Mucosa of gallbladder (tissue), 1 donor: ENCODE results near the gene PGAP1. TPM values are rescaled to one million over a fixed set of nuclear protein-coding genes. Genes with fewer than 3 reads are reported as not detected.

Experiments
- DNase-seq: peaks from one replicate; pipeline ENCODE4 v3.0.0-alpha.2; 2020; ENCODE audit warnings: low spot score
- total RNA-seq: library from RNA; stranded (reverse); gene quantifications from one replicate; pipeline ENCODE4 v1.2.1, GENCODE V29; 2021
- donor health status: DM: no; HTN: no; CAD: no.

PGAP1 gene, protein sequence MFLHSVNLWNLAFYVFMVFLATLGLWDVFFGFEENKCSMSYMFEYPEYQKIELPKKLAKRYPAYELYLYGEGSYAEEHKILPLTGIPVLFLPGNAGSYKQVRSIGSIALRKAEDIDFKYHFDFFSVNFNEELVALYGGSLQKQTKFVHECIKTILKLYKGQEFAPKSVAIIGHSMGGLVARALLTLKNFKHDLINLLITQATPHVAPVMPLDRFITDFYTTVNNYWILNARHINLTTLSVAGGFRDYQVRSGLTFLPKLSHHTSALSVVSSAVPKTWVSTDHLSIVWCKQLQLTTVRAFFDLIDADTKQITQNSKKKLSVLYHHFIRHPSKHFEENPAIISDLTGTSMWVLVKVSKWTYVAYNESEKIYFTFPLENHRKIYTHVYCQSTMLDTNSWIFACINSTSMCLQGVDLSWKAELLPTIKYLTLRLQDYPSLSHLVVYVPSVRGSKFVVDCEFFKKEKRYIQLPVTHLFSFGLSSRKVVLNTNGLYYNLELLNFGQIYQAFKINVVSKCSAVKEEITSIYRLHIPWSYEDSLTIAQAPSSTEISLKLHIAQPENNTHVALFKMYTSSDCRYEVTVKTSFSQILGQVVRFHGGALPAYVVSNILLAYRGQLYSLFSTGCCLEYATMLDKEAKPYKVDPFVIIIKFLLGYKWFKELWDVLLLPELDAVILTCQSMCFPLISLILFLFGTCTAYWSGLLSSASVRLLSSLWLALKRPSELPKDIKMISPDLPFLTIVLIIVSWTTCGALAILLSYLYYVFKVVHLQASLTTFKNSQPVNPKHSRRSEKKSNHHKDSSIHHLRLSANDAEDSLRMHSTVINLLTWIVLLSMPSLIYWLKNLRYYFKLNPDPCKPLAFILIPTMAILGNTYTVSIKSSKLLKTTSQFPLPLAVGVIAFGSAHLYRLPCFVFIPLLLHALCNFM
- 6.8 TPM for total RNA-seq

GRCh38 chr2:196926562-196927375 is at the start of gene PGAP1:
Gene PGAP1, minus strand, starts transcription at chr2:196926707. Its CDS starts 91 bp downstream, at chr2:196926616.
- DNase-seq = peak; percentile 88

- DNase-seq = no peak
These were observed 48.5 kb upstream of the PGAP1 start for GRCh38 chr2:196974970-196975369.

DNA sequence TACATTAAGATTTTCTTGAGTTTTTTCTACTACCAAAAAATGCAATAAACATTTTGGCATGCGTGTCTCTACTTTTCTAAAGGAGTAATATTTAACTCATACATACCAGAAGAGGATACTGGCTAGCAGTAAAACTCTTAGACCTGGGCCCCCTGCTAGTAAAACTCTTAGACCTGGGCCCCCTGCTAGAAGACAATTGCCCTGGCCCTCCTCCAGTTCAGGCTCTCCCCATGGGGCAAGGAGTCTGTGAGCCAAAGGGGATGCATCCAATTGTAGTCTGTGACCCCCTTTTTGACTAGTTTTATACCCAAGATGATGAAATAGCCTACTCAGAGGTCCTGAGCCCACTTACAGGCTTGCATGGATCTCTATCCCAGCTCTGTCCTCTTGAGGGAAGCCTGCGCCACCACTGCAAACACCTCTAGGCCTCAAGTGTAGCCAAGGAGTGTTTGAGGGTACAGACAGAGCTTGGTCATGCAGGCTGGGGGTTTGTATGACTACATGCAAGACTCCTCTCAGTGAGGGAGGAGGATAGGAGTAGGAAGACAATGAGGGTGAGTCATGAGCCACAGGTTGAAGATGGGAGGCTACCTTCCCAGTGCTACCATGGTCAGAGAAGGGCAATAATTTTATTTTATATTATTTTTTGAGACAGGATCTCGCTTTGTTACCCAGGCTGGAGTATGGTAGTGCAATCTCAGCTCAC is 45.2 kb upstream of the PGAP1 start:
- no peak for DNase-seq

- DNase-seq = no peak
These were observed 43.6 kb upstream of the PGAP1 start for GRCh38 chr2:196970099-196970498.

- DNase-seq = no peak
These were observed 42.0 kb upstream of the PGAP1 start for GRCh38 chr2:196968516-196968915.

- DNase-seq = no peak
These were observed 41.3 kb upstream of the PGAP1 start for GRCh38 chr2:196967775-196968174.

DNA sequence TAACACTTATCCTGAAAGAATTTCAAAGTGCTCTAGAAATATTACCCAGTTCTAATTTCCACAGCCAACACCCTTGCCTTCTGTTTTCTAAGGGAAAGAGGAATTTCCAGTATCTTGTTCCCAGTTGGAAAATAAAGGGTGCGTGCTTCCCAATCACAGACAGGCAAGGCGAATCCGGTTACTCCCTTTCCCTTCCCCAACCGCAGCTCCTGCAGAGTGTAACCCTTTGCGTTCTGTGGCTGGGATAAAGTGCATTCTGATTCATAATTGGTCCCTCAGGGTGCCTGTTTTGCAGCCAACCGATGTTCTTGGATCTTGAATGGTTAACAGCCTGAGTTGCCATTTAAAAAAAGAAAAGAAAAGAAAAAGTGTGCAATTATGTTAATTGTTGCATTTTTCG is 40.6 kb upstream of the PGAP1 start:
- DNase-seq = no peak

DNA sequence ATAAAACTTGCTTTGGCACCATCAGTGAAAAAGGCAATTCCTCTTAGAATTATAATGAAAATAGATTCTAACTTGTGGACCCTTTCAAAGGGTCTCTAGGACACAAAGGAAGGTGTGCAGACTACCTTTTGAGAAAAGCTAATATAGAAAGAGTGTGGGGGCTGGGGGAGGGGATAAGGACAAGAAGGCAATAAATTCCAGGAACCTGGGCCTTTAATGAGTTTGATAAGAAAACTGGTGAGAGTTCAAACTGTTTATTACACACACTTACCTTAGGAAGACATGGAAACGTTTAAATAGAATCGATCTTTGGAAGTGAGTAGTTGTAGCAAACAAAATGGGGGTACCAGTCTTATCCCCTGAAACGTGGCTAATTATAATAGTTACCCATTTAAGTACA is 39.6 kb upstream of the PGAP1 start:
- no peak for DNase-seq

- DNase-seq = no peak
These were observed 39.1 kb upstream of the PGAP1 start for GRCh38 chr2:196965651-196966050.

- DNase-seq = no peak
These were observed 37.5 kb upstream of the PGAP1 start for GRCh38 chr2:196963961-196964360.

DNA sequence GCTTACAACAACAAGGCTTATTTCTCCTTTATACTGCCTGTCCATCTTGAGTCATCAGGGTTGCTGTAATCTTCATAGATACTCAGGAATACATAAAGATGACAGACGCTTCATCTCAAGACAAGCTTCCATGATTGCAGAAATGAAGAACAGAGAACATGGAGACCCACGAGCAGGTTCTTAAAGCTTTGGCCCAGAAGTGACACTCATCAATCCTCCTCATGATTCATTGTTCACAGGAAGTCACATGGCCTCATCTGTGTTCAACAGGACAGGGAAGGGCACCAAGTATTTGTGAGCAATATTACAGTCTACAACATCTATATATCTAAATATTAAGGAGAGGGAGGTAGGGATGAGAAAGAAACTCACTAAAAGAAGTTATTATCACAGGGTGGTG is 36.5 kb upstream of the PGAP1 start:
- no peak for DNase-seq

DNA sequence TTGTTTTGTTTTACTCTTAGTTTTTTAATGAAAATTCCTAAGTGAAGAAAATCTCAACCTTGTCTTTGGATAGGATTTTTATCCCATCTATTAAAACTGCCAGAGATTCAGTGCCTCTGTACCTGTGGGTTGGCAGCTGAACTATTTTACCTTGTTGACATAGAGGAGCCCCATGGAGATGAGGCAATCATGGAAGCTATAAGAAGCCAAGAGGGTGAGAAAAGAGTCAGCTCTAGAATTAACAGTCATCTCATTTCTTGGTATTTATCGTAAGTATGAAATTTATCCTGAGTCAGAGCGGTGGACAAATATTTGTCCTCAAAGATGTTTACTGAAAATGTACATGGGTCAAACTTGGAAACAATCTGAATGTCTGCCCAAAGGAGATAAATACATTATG is 35.8 kb upstream of the PGAP1 start:
- DNase-seq = no peak

DNA sequence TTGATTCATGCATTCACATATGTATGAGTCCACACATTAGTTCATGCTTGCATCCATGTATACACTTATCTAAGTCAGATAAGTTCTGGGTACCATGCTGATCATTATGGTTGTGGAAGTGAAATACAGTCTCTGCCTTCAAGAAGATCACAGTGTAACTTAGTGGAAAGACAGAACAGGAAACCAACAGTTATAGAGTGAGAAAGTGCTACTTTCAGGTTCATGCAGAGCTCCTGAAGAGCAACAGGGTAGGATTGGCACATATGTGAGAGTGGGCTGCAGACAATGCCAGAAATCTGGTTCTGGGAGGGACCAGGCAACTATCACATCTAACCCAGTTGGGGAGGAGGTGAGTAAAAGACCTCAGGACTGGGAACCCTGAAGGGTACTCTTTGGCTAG is 35.4 kb upstream of the PGAP1 start:
- no peak for DNase-seq

GRCh38 chr2:196959734-196960338 is 33.3 kb upstream of the PGAP1 start:
- DNase-seq = no peak

DNA sequence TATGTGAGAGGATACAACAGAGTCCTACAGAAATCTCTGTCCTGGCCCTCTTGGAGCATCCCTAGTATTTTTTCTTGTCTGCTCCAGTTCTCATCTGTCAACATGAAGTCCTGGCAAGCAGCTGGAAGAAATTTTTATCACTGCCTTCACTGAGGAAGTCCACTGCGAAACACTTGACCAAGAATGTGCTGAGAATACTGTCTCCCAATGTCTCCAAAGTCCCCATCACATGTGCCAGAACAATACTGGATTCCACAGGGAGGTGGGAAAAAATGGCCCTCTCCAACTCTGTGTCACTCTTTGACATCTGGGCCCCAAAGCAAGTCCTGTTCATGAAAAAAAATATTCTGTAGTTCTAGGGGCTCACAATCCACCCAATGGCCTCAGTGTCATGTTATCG is 32.8 kb upstream of the PGAP1 start:
- DNase-seq = no peak

DNA sequence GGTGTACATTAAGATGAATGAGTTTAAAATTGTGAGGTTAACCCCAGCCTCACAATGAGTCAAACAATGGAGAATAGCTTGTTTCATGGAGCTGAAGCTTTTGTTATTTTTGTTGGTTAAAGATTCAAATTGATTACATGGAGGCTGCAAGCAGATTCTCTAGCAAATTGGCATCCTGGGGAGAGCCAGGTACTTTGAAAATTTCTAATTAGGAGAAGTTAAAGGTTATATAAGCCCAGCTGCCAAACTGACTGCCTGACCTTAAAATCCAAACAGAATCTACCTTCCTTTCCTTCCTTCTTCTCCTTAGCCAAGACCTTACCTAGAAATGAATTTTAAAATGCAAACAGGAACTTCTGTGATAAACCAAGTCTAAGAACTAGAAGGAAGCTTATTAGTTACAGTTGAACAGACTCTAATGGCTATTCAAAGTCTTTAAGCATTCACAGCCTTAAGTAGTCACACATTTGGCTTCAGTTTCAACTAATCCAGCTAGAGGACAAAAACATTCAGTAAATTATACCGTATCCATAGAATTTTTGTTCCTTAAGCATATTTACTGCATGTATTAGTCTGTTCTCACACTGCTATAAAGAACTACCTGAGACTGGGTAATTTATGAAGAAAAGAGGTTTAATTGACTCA is 31.5 kb upstream of the PGAP1 start:
- no peak for DNase-seq

GRCh38 chr2:196957442-196957841 is 30.9 kb upstream of the PGAP1 start:
- no peak for DNase-seq

DNA sequence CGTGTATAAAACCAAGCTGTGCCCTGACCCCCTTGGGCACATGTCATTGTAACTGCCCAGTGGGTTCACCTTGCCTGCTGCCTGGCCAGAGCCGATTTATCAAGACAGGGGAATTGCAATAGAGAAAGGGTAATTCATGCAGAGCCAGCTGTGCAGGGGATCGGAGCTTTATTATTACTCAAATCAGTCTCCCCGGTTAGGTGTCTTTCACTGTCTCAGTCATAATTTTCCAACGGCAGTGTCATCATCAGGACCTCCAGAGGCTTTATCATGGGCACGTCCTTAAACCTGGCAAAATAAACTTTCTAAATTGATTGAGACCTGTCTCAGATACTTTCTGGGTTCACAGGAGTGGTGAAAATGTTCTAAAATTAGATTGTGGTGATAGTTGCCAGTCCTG is 29.6 kb upstream of the PGAP1 start:
- no peak for DNase-seq

DNA sequence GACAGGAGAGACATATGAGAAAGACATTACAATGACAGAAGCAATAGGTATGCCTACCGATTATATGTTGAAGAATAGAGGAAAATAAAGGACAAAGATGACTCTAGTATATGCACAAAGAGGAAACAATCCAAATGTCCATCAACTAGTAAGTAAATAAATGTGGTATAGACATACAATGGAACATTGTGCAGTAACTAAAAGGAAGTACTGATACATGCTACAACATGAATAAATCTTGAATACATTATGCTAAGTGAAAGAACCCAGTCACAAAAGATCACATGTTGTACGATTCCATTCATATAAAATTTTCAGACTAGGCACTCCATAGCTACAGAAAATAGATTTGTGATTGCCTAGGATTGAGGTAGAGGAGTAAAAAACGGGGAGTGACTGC is 28.5 kb upstream of the PGAP1 start:
- DNase-seq = no peak

DNA sequence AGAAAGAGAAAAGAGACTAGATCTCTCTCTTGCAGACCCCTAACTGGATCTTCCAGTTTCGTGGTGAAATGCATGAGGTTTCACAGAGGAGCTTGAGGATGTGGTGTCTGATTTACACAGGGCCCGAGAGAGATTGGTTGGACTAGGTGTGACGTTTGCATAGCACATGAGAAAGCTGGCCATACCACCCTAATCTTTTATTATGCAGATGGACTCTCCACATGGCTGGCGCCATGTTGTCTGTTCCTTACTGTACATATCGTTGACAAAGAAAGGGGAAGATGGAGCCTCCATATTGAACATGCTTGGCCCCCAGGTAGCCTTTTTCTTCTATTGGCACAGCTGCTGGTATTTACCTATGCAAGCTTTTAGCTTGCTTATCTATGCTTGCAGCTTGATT is 27.5 kb upstream of the PGAP1 start:
- no peak for DNase-seq
